Lower leg skin (tissue), 3 donors: ENCODE results near the gene TAX1BP3.

Source experiments
- CTCF ChIP-seq, 3 donors: fragments of 450-650 bp; IDR thresholded peaks; one replicate each; pipeline ENCODE4 v1.5.1; 2016; ENCODE audit warnings: antibody characterized with exemption in 3 of 3, mild to moderate bottlenecking in 3 of 3, moderate library complexity in 2 of 3
- POLR2A ChIP-seq, 2 donors: fragments of 450-650 bp; IDR thresholded peaks; one replicate each; pipeline ENCODE4 v1.6.1; 2016 to 2017; ENCODE audit warnings: antibody characterized with exemption in 2 of 2, mild to moderate bottlenecking in 1 of 2, moderate library complexity in 1 of 2

GRCh38 chr17:3621146-3621720 lies 47.1 kb downstream of the TAX1BP3 start:
- no peak for TF ChIP-seq CTCF (IDR thresholded peaks at IDR 0.05)
- TF ChIP-seq POLR2A (IDR thresholded peaks at IDR 0.05), result no peak
